Dendritic cell treated with granulocyte-macrophage colony-stimulating factor and Interleukin-4, amounts not matched to agents 40 ng/mL and 50 ng/mL, for 4 days (primary cell): ENCODE data around the gene PIEZO2.
A peak's percentile ranks its signal among the peaks of the same experiment; 100 is the strongest.
"Not testable (repeated sequence)": the region's sequence is repeated elsewhere in the genome, so short reads cannot be mapped to it uniquely, and the experiment has no call there.

Experiments used
- H3K27ac Mint-ChIP-seq: one replicate; pipeline ENCODE4 v1.8.0; 2022; ENCODE audit warnings: mild to moderate bottlenecking, mixed read lengths
- H3K27me3 Mint-ChIP-seq: one replicate; pipeline ENCODE4 v1.8.0; 2022; ENCODE audit warnings: mild to moderate bottlenecking, mixed read lengths
- H3K36me3 Mint-ChIP-seq: one replicate; pipeline ENCODE4 v1.8.0; 2022; ENCODE audit warnings: low read depth, mixed read lengths
- H3K4me1 Mint-ChIP-seq: one replicate; pipeline ENCODE4 v1.8.0; 2022; ENCODE audit warnings: low read depth, mixed read lengths
- H3K4me3 Mint-ChIP-seq: one replicate; pipeline ENCODE4 v1.8.0; 2022; ENCODE audit warnings: mild to moderate bottlenecking, moderate library complexity, mixed read lengths
- H3K9me3 Mint-ChIP-seq: one replicate; pipeline ENCODE4 v1.8.0; 2022; ENCODE audit warnings: mixed read lengths
- intact Hi-C: fragments of 100-400 bp; cut with micrococcal nuclease; formaldehyde crosslinking; loops from one replicate; pipeline ENCODE4 v1.15.0; 2022

PIEZO2 gene

DNA sequence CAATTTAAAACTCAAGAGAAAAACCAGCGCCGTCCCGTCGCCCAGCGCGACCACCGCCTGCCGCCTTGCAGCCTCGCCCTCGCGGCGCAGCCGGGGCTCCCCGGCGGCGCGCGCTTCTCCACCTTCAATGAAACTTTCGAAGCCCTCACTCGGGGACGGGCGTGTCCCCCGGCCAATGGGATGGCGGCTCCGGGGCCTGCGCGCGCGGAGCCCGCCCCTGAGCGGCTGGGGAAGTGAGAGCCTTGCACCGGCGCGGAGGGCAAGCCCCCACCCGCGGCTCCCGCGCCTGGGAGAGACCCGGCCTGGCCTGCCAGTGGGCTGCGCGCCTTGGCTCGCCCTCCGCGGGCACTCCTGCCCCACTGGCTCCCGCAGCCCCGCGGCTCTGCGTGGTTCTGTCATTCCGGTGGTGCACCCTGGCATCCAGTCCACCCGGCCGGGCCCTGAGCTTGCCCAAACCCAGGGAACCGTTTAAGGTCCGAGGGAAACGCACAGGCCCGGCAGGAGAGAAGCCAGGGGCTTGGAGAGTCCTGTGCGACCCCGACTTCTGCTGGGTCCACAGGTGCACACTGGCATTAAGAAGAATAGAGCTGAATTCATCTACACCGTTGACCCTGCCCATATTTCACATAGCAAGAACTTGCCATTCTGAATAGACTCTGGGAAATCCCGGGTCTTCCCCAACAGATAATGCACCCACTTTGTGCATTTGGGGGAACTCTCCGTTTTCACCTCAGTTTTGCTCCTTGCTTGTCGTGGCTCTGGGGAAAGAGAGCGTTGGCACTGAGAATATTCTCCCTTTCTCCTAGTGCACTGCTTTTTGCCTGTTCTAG is at the start of gene PIEZO2:
PIEZO2 (minus strand) TSS at position 129 of the 830 bp plus-strand sequence. CDS start 981 bp downstream, outside the sequence.
- intact Hi-C loops, result loop anchor here (5.0 kb wide), 1 partner anchor 297 kb away; no protein-coding TSS in a partner anchor
- no peak within 1 kb of the TSS for H3K27ac Mint-ChIP-seq
- H3K36me3 Mint-ChIP-seq, result no peaks in the 10 kb centered on the region
- peak within 1 kb of the TSS; percentile 64 for H3K4me3 Mint-ChIP-seq
- no peaks in the 10 kb centered on the region for H3K9me3 Mint-ChIP-seq
- H3K4me1 Mint-ChIP-seq, result peaks cover 7% of the 10 kb centered on the region
- H3K27me3 Mint-ChIP-seq, result peaks cover 63% of the 10 kb centered on the region

DNA sequence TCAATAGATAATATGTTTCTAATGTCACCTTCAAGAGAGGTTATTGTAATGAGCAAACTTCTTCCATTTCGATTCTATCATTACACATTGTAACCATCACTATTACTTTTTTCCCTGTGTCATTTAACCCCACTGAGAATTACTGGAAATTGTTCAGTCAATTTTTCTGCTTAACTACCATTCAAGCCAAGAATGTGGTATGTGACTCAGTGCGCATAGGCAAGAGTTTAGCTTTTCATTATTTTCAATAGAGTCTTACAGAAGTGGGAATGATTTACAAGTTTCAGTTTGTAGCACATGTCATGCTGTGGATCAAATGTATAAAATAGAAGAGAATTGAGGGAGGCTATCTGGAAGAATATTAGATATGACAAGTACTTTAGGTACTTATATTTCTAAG is 34.3 kb upstream of the PIEZO2 start:
- Mint-ChIP-seq H3K27me3 (no peaks in the 10 kb centered on the region), H3K4me3 (no peak overlapping the region), H3K9me3 (no peaks in the 10 kb centered on the region), H3K4me1 (peaks cover 7% of the 10 kb centered on the region), H3K27ac (no peak overlapping the region), H3K36me3 (no peaks in the 10 kb centered on the region)
- intact Hi-C loops, result no loop called here

DNA sequence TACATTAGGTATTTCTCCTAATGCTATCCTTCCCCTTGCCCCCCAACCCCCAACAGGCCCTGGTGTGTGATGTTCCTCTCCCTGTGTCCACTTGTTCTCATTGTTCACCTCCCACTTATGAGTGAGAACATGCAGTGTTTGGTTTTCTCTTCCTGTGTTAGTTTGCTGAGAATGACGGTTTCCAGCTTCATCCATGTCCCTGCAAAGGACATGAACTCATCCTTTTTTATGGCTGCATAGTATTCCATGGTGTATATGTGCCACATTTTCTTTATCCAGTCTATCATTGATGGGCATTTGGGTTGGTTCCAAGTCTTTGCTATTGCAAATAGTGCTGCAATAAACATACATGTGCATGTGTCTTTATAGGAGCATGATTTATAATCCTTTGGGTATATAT is 32.3 kb upstream of the PIEZO2 start:
- intact Hi-C loops, H3K36me3 Mint-ChIP-seq, H3K27me3 Mint-ChIP-seq, H3K9me3 Mint-ChIP-seq, H3K4me3 Mint-ChIP-seq, H3K27ac Mint-ChIP-seq, H3K4me1 Mint-ChIP-seq: not testable (repeated sequence)

DNA sequence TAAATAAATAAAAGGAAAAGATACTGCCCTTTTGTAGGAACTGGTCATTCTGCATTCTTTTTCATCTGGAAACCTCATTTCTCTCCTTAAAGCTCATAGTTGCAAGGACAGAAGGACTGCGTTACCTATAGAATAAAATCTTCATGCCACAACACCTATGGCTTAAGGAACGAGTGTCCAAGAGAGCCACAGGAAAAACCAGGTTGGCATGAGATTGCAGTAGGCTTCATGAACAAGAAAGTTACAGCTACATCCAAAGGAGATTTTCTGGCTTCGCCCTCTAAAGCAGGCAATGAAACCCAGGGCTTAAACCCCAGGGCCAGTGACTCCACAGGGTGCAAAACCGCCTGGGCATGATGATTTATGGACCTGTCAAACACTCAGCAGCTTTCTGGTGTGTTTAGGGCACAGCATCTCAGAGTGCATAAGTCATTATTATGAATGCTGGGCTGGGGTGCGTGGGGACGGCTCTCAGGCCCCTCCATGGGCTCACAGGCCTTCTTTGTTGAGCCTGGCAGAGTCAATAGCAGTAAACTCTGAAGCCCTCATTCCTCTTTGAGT is 30.7 kb upstream of the PIEZO2 start:
- intact Hi-C loops, result no loop called here
- Mint-ChIP-seq H3K27ac (no peak overlapping the region), H3K27me3 (no peaks in the 10 kb centered on the region), H3K36me3 (no peaks in the 10 kb centered on the region), H3K9me3 (no peaks in the 10 kb centered on the region), H3K4me3 (no peak overlapping the region), H3K4me1 (peaks cover 7% of the 10 kb centered on the region)

DNA sequence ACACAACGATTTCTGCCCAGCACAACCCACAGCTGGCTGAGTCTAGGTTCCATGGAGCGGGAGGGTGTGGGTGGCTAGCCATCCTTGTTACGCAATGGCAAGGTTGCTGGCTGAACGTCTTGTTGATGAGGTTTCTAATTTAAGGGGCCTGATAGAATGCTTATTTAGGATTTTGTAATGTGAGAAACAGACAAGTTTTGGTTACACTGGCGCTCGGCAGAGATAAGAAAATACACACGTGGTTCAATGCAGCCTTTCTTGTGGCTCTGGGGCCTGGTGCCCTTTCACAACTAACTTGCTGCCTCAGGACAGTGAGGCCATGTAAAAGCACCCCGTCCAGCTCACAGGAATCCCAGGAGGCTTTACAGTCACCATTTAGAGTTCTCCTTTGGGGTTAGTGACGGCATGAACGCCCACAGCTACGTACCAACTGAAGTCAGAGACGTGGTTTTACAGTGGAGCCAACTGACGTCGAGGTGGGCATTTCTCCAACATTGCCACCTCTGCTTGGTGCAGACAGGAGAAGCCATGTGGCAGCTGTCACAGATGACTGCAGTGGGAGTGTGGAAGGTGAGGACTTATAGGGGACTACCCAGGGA is 29.7 kb upstream of the PIEZO2 start:
- H3K9me3 Mint-ChIP-seq, result no peaks in the 10 kb centered on the region
- H3K4me3 Mint-ChIP-seq, result no peak overlapping the region
- no peaks in the 10 kb centered on the region for H3K36me3 Mint-ChIP-seq
- no peak overlapping the region for H3K27ac Mint-ChIP-seq
- no peaks in the 10 kb centered on the region for H3K27me3 Mint-ChIP-seq
- intact Hi-C loops, result no loop called here
- peaks cover 7% of the 10 kb centered on the region for H3K4me1 Mint-ChIP-seq

DNA sequence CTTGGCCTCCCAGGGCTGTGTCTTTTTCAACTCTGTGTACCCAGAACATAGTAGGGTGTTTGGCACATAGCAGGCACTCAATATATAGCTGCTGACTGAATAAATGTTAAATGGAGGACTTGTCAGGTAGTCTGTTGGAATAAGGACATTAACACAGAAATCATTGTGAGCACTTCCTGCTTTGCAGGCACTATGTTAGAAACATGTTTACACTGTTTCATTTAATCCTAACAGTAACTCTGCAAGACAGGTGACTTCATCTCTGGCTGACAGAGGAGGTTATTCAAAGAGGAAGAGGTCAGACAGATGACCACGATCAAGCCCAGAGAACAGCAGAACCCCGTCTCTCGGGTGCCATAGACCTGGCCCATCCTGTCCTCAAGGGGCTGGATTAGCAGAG is 28.0 kb upstream of the PIEZO2 start:
- intact Hi-C loops, result no loop called here
- no peak overlapping the region for H3K4me3 Mint-ChIP-seq

DNA sequence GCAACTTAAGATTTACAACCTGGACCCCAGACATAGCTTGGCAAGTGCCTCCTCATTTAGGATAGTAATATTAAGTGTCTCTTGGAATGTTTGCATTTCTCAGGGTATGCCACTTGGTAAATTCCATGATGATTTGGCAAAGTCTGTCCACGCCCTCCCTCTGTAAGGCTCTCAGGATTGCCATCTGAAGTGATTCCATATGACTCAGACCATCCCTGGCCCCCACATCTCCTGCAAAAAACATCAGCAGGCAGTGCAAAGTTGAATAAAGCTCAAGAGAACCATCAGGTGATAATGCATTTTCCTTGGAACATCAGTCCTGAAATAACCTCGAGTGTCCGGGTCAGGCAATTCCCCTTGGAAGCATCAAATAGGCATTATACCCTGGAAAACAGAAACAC is 27.1 kb upstream of the PIEZO2 start:
- H3K27ac Mint-ChIP-seq, result no peak overlapping the region
- H3K27me3 Mint-ChIP-seq, result no peaks in the 10 kb centered on the region
- peaks cover 7% of the 10 kb centered on the region for H3K4me1 Mint-ChIP-seq
- H3K36me3 Mint-ChIP-seq, result no peaks in the 10 kb centered on the region
- no peak overlapping the region for H3K4me3 Mint-ChIP-seq
- intact Hi-C loops, result no loop called here
- no peaks in the 10 kb centered on the region for H3K9me3 Mint-ChIP-seq

More for the DNA sequence above, 28.0 kb upstream of the PIEZO2 start:
- no peaks in the 10 kb centered on the region for H3K9me3 Mint-ChIP-seq
- no peak overlapping the region for H3K27ac Mint-ChIP-seq
- peaks cover 7% of the 10 kb centered on the region for H3K4me1 Mint-ChIP-seq
- H3K36me3 Mint-ChIP-seq, result no peaks in the 10 kb centered on the region
- H3K27me3 Mint-ChIP-seq, result no peaks in the 10 kb centered on the region

DNA sequence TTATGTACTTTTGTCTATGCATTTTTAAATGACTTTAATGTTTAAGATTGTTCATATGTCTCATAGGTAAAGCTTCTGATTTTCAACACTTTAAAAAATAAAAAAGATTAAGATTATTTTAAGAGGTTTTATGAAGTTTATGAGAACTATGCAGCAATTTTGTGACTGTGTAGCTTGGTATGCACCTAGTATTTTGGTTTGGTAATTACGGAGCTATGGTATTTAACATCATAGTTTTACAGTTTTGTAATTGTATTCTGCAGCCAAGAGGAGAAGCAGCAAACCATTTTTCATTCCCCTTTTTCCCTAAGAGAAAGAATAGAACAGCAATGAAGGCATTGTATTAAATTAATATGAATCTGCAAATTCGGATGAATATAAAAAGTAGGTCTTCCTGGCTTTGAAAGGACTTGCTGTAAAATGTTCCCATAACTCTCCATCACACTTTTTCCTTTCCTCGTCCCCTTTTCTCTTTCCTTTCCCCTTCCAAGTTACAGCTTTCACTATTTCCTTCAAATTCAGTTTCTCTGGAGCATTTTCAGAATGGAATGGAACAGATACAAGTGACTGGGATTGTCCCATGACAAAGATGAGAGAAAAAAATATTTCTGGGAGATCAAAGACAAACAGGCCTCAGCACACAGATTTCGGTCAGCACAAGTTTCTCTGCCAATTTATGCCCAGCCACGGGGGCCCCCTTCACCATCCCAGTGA is 26.1 kb upstream of the PIEZO2 start:
- Mint-ChIP-seq H3K4me3 (no peak overlapping the region), H3K9me3 (no peaks in the 10 kb centered on the region), H3K36me3 (no peaks in the 10 kb centered on the region), H3K27me3 (no peaks in the 10 kb centered on the region), H3K4me1 (peaks cover 7% of the 10 kb centered on the region), H3K27ac (no peak overlapping the region)
- intact Hi-C loops, result no loop called here

DNA sequence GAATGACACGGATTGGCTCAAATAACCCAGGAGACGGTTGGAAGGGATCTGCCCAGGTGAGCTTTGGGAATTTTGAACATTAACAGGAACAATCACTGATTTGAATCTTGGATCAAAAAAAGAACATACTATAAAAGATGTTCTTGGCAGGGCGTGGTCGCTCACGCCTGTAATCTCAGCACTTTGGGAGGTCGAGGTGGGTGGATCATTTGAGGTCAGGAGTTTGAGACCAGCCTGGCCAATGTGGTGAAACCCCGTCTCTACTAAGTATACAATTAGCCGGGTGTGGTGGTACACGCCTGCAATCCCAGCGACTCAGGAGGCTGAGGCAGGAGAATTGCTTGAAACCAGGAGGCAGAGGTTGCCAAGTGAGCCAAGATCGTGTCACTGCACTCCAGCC is 24.8 kb upstream of the PIEZO2 start:
- H3K4me3 Mint-ChIP-seq, result not testable (repeated sequence)

DNA sequence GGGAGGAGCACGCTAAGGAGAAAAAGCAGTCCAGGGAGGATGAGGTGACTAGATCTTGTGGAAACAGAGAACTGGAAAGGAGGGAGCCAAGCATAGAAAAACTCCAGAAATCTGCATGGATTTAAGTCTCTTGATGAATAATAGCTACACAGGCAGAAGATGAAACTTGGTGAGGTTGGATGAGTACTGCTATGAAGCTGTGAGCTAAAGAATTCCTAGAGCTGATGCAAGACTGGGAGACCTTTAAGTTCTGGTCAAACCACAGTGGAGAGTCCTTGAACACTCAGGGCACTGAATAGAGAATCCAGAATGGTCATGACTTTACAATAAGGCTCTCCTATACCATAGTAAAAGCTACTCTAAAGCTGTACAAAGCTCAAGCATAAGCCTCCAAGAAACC is 18.4 kb upstream of the PIEZO2 start:
- Mint-ChIP-seq H3K9me3 (no peaks in the 10 kb centered on the region), H3K27me3 (peaks cover 5% of the 10 kb centered on the region), H3K4me3 (no peak overlapping the region), H3K36me3 (no peaks in the 10 kb centered on the region), H3K4me1 (peaks cover 6% of the 10 kb centered on the region), H3K27ac (no peak overlapping the region)
- intact Hi-C loops, result no loop called here

More for the DNA sequence above, 24.8 kb upstream of the PIEZO2 start:
- H3K4me1 Mint-ChIP-seq, intact Hi-C loops, H3K27ac Mint-ChIP-seq, H3K36me3 Mint-ChIP-seq, H3K9me3 Mint-ChIP-seq, H3K27me3 Mint-ChIP-seq: not testable (repeated sequence)

DNA sequence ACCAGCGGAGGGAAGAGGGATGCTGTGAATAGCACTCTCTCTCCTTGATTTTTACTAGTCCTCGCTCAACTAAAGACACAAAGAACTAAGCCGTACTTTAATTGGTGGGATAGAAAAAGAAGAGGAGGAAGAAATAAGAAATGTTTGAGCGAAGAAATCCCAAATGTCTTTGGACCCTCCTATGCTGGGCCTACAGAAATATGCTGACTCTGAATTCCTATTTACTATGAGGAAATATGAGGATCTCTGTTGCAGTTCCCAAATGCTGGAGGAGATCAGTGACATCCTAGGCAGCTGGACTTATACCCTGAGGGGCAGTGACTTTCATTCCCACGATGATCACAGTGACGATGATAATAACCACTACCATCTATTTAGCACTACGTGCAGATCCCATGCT is 16.6 kb upstream of the PIEZO2 start:
- intact Hi-C loops, result no loop called here
- H3K4me3 Mint-ChIP-seq, result no peak overlapping the region
- no peak overlapping the region for H3K27ac Mint-ChIP-seq
- H3K27me3 Mint-ChIP-seq, result peaks cover 5% of the 10 kb centered on the region
- H3K36me3 Mint-ChIP-seq, result no peaks in the 10 kb centered on the region
- peaks cover 6% of the 10 kb centered on the region for H3K4me1 Mint-ChIP-seq
- H3K9me3 Mint-ChIP-seq, result no peaks in the 10 kb centered on the region

DNA sequence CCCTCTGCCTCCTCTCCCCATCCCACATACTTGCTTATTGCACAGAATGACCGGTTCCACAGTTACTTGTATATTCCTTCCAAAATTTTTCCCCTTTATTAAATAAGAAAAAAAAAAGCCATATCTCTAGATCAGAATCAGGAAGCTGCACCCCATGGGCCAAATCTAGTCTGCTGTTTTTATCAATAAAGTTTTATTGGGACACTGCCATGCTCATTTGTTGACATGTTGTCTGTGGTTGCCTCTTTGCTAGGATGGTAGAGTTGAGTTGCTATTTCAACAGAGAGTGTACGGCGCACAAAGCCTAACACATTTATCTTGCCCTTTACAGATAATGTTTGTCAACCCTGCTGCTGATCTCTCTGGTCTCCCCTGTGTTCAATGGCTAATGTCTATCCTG is 15.8 kb upstream of the PIEZO2 start:
- Mint-ChIP-seq H3K27ac (no peak overlapping the region), H3K27me3 (peaks cover 5% of the 10 kb centered on the region), H3K4me3 (no peak overlapping the region), H3K4me1 (peaks cover 6% of the 10 kb centered on the region), H3K36me3 (no peaks in the 10 kb centered on the region), H3K9me3 (no peaks in the 10 kb centered on the region)
- intact Hi-C loops, result no loop called here

DNA sequence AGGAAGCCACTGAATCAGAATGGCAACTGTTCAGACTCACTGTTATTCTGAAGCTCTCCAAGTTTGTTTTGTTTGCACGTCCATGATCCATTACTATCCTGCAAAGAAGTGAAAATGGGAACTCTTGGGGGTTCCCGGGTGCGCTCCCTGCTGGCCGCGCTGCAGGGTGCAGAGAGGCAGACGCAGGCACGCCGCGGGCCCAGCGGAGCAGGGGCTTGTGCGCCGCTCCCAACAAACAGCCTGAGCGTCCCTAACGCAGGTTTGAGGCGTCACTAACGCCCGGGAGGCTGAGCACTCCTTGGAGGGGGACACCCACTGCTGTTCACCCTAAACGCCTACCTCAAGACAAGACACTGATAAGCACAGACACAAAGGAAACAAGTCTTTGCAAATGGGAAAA is 14.3 kb upstream of the PIEZO2 start:
- peak overlapping the region; percentile 48 for H3K4me3 Mint-ChIP-seq
- intact Hi-C loops, result loop anchor here (5.0 kb wide), 1 partner anchor 376 kb away; no protein-coding TSS in a partner anchor
- peak overlapping the region; percentile 12 for H3K27ac Mint-ChIP-seq
- H3K27me3 Mint-ChIP-seq, result peaks cover 5% of the 10 kb centered on the region
- peaks cover 6% of the 10 kb centered on the region for H3K4me1 Mint-ChIP-seq
- no peaks in the 10 kb centered on the region for H3K36me3 Mint-ChIP-seq
- no peaks in the 10 kb centered on the region for H3K9me3 Mint-ChIP-seq

DNA sequence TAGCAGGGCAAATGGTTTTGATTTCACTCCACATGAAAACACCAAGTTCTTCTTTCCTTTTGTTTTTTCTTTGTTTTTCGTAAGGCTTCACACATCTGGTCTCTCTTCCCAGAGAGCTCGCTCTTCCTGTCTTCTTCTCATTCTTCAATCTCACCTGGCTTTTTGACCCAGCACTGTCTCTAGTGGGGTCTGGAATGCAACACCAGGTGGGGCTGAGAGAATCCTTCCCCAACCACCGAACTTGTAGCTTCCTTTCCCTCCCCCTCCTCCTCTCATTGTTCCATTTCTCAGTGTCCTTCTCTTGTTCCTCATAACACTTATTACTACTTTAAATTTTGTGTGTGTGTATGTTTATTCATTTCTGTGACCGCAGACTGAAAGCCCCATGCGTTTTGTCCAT is 13.5 kb upstream of the PIEZO2 start:
- intact Hi-C loops, result loop anchor here (5.0 kb wide), 1 partner anchor 376 kb away; no protein-coding TSS in a partner anchor
- Mint-ChIP-seq H3K4me1 (peaks cover 6% of the 10 kb centered on the region), H3K36me3 (no peaks in the 10 kb centered on the region), H3K4me3 (no peak overlapping the region), H3K27ac (no peak overlapping the region), H3K9me3 (no peaks in the 10 kb centered on the region), H3K27me3 (peaks cover 5% of the 10 kb centered on the region)
